ENCODE data around the gene NLGN1. TPM values are rescaled to one million over a fixed set of nuclear protein-coding genes. Genes with fewer than 3 reads are reported as not detected.

NLGN1 gene
- total RNA-seq, 1 experiment from 2014 or later: 0.85 TPM

GRCh38 chr3:173467501-173467900 lies 70.0 kb downstream of the NLGN1 start:
- no peaks in the 10 kb centered on the region for H3K4me1 ChIP-seq (ENCODE audit: control insufficient read depth, insufficient read depth, low read length)
- no peak for DNase-seq (ENCODE audit: low read depth, low spot score)
- no peaks in the 10 kb centered on the region for H3K9me3 ChIP-seq (ENCODE audit: control insufficient read depth, insufficient read depth, low read depth, low read length)
- CTCF ChIA-PET: no interaction called here
- no peaks in the 10 kb centered on the region for H3K36me3 ChIP-seq (ENCODE audit: control insufficient read depth, insufficient read depth, low read length)
- H3K27ac ChIP-seq (ENCODE audit: low read length): no peak overlapping the region
- in situ Hi-C loops (cut with HindIII; ENCODE audit: low pct_unique_long_range_greater_than_20kb, low sequenced_read_pairs) (no loop called here), intact Hi-C loops (cut with micrococcal nuclease; ENCODE audit: unreplicated experiment) (no loop called here)
- H3K4me3 ChIP-seq (ENCODE audit: low read depth in 2 of 2, low read length in 2 of 2): no peak overlapping the region
- no peaks in the 10 kb centered on the region for H3K27me3 ChIP-seq (ENCODE audit: control insufficient read depth, insufficient read depth, low read length)
- TF ChIP-seq SIN3A (IDR thresholded peaks at IDR 0.05; ENCODE audit: borderline replicate concordance, insufficient read depth, low read depth, low read length) (no peak), CTCF (IDR thresholded peaks at IDR 0.05) (no peak), TCF7L2 (IDR thresholded peaks at IDR 0.05; ENCODE audit: low read depth, low read length) (no peak), REST (IDR thresholded peaks at IDR 0.05; ENCODE audit: insufficient read depth in 1 of 2, low read depth in 2 of 2, low read length in 1 of 2) (no peak), POLR2AphosphoS5 (IDR thresholded peaks at IDR 0.05; ENCODE audit: low read depth, low read length) (no peak)
- no TSS peak for BruUV-seq (replicated peaks)
- no peak for ATAC-seq
- POLR2A ChIA-PET: no interaction called here

GRCh38 chr3:173473237-173473636 lies 75.7 kb downstream of the NLGN1 start:
- TF ChIP-seq CTCF (IDR thresholded peaks at IDR 0.05): no peak
- POLR2A ChIA-PET: no interaction called here
- intact Hi-C loops (cut with micrococcal nuclease; ENCODE audit: unreplicated experiment): no loop called here
- H3K27me3 ChIP-seq (ENCODE audit: control insufficient read depth, insufficient read depth, low read length): no peaks in the 10 kb centered on the region
- H3K27ac ChIP-seq (ENCODE audit: low read length): no peak overlapping the region
- no peaks in the 10 kb centered on the region for H3K36me3 ChIP-seq (ENCODE audit: control insufficient read depth, insufficient read depth, low read length)
- H3K4me1 ChIP-seq (ENCODE audit: control insufficient read depth, insufficient read depth, low read length): no peaks in the 10 kb centered on the region
- no peak overlapping the region for H3K4me3 ChIP-seq (ENCODE audit: low read depth in 2 of 2, low read length in 2 of 2)
- no peak for DNase-seq (ENCODE audit: low read depth, low spot score)
- in situ Hi-C loops (cut with HindIII; ENCODE audit: low pct_unique_long_range_greater_than_20kb, low sequenced_read_pairs): no loop called here
- no peaks in the 10 kb centered on the region for H3K9me3 ChIP-seq (ENCODE audit: control insufficient read depth, insufficient read depth, low read depth, low read length)
- ATAC-seq: no peak
- CTCF ChIA-PET: no interaction called here
- no TSS peak for BruUV-seq (replicated peaks)

- ATAC-seq: no peak
- intact Hi-C loops (cut with micrococcal nuclease; ENCODE audit: unreplicated experiment): no loop called here
- Histone ChIP-seq H3K4me1 (ENCODE audit: control insufficient read depth, insufficient read depth, low read length) (no peaks in the 10 kb centered on the region), H3K4me3 (ENCODE audit: low read depth in 2 of 2, low read length in 2 of 2) (no peak overlapping the region), H3K27ac (ENCODE audit: low read length) (no peak overlapping the region), H3K9me3 (ENCODE audit: control insufficient read depth, insufficient read depth, low read depth, low read length) (no peaks in the 10 kb centered on the region; the same call in 1 of the 2 replicates), H3K27me3 (ENCODE audit: control insufficient read depth, insufficient read depth, low read length) (no peaks in the 10 kb centered on the region), H3K36me3 (ENCODE audit: control insufficient read depth, insufficient read depth, low read length) (no peaks in the 10 kb centered on the region)
- no peak for DNase-seq (ENCODE audit: low read depth, low spot score)
- in situ Hi-C loops (cut with HindIII; ENCODE audit: low pct_unique_long_range_greater_than_20kb, low sequenced_read_pairs): no loop called here
- no TSS peak for BruUV-seq (replicated peaks)
- POLR2A ChIA-PET: no interaction called here
- TF ChIP-seq TCF7L2 (IDR thresholded peaks at IDR 0.05; ENCODE audit: low read depth, low read length) (no peak), CTCF (IDR thresholded peaks at IDR 0.05) (no peak), SIN3A (IDR thresholded peaks at IDR 0.05; ENCODE audit: borderline replicate concordance, insufficient read depth, low read depth, low read length) (no peak), POLR2AphosphoS5 (IDR thresholded peaks at IDR 0.05; ENCODE audit: low read depth, low read length) (no peak), REST (IDR thresholded peaks at IDR 0.05; ENCODE audit: insufficient read depth in 1 of 2, low read depth in 2 of 2, low read length in 1 of 2) (no peak)
- CTCF ChIA-PET: no interaction called here
Observed at GRCh38 chr3:173479301-173479700, 81.8 kb downstream of the NLGN1 start.

All from Panc1 (cell line).